Mesenchymal stem cell (in vitro differentiated cells and primary cell): ENCODE data around the gene CKAP5.

Source experiments
- DNase-seq: peaks from one replicate; pipeline ENCODE4 v3.0.0-alpha.2; 2013
- H2AFZ ChIP-seq: one replicate; pipeline ENCODE4 v1.6.1; 2013; ENCODE audit warnings: low read depth, mild to moderate bottlenecking, control low read depth, inconsistent platforms, low read length, moderate library complexity
- H2AK5ac ChIP-seq: 2 replicates; pipeline ENCODE4 v1.6.1; 2013; ENCODE audit warnings: low read length, moderate library complexity, mild to moderate bottlenecking, inconsistent platforms; ENCODE audit not compliant: severe bottlenecking
- H2BK120ac ChIP-seq: one replicate; pipeline ENCODE4 v1.6.1; 2013; ENCODE audit warnings: low read depth, mild to moderate bottlenecking, inconsistent platforms, low read length, moderate library complexity
- H2BK12ac ChIP-seq, 2 experiments: one replicate each; pipeline ENCODE4 v1.6.1; 2013; ENCODE audit warnings: inconsistent platforms in 2 of 2, low read length in 2 of 2, mild to moderate bottlenecking in 2 of 2, moderate library complexity in 2 of 2, control low read depth in 1 of 2
- H2BK15ac ChIP-seq: one replicate; pipeline ENCODE4 v1.6.1; 2013; ENCODE audit warnings: mild to moderate bottlenecking, low read depth, inconsistent platforms; ENCODE audit not compliant: poor library complexity, severe bottlenecking
- H2BK5ac ChIP-seq: 2 replicates; pipeline ENCODE4 v1.6.1; 2013; ENCODE audit warnings: low read depth, mild to moderate bottlenecking, low read length, control low read depth, inconsistent platforms; ENCODE audit not compliant: poor library complexity, severe bottlenecking
- H3K14ac ChIP-seq, 2 experiments: one replicate each; pipeline ENCODE4 v1.6.1; 2013; ENCODE audit warnings: inconsistent platforms in 2 of 2, low read length in 2 of 2, control low read depth in 1 of 2, mild to moderate bottlenecking in 1 of 2, moderate library complexity in 1 of 2
- H3K18ac ChIP-seq, 2 experiments: one replicate each; pipeline ENCODE4 v1.6.1; 2013; ENCODE audit warnings: inconsistent platforms in 2 of 2, low read length in 2 of 2, control low read depth in 1 of 2, low read depth in 1 of 2, mild to moderate bottlenecking in 1 of 2
- H3K23ac ChIP-seq, 2 experiments: one replicate each; pipeline ENCODE4 v1.6.1; 2013; ENCODE audit warnings: inconsistent platforms in 2 of 2, low read length in 2 of 2, mild to moderate bottlenecking in 2 of 2, moderate library complexity in 2 of 2, control low read depth in 1 of 2
- H3K27ac ChIP-seq: 2 replicates; pipeline ENCODE4 v1.5.1; 2013; ENCODE audit warnings: mild to moderate bottlenecking, moderate library complexity, low read length, control low read depth, inconsistent platforms; ENCODE audit not compliant: poor library complexity, severe bottlenecking
- H3K27me3 ChIP-seq, 2 experiments: 2 replicates each; pipeline versions ENCODE4 v1.6.1 to v1.7.0; 2013; ENCODE audit warnings: low read length in 2 of 2, mild to moderate bottlenecking in 2 of 2, moderate library complexity in 2 of 2, control low read depth in 1 of 2, inconsistent platforms in 1 of 2; ENCODE audit not compliant: control insufficient read depth in 1 of 2, insufficient read depth in 1 of 2
- H3K36me3 ChIP-seq, 2 experiments: 2 replicates each; pipeline versions ENCODE4 v1.6.1 to v1.7.0; 2013; ENCODE audit warnings: low read length in 2 of 2, control low read depth in 1 of 2, inconsistent platforms in 1 of 2, low read depth in 1 of 2, mild to moderate bottlenecking in 1 of 2; ENCODE audit not compliant: insufficient read depth in 2 of 2, control insufficient read depth in 1 of 2
- H3K4ac ChIP-seq, 2 experiments: one replicate each; pipeline ENCODE4 v1.6.1; 2013; ENCODE audit warnings: inconsistent platforms in 2 of 2, low read length in 2 of 2, mild to moderate bottlenecking in 2 of 2, moderate library complexity in 2 of 2, control low read depth in 1 of 2, low read depth in 1 of 2
- H3K4me1 ChIP-seq: 2 replicates; pipeline ENCODE4 v1.6.1; 2013; ENCODE audit warnings: low read depth, low read length, control low read depth; ENCODE audit not compliant: control insufficient read depth, insufficient read depth
- H3K4me2 ChIP-seq: 2 replicates; pipeline ENCODE4 v1.6.1; 2013; ENCODE audit warnings: low read length, mild to moderate bottlenecking, inconsistent platforms; ENCODE audit not compliant: poor library complexity, severe bottlenecking
- H3K4me3 ChIP-seq, 2 experiments: 2 replicates each; pipeline versions ENCODE4 v1.5.1 to v1.7.0; 2013; ENCODE audit warnings: low read length in 2 of 2, mild to moderate bottlenecking in 2 of 2, control low read depth in 1 of 2, low read depth in 1 of 2; ENCODE audit not compliant: insufficient read depth in 1 of 2
- H3K79me1 ChIP-seq: replicated peaks from 2 replicates; pipeline ENCODE4 v1.6.1; 2013; ENCODE audit warnings: mild to moderate bottlenecking, control low read depth, low read length, inconsistent platforms; ENCODE audit not compliant: poor library complexity, severe bottlenecking
- H3K9ac ChIP-seq: 2 replicates; pipeline ENCODE4 v1.7.0; 2013; ENCODE audit warnings: mild to moderate bottlenecking, low read length, moderate library complexity
- H3K9me3 ChIP-seq: 2 replicates; pipeline ENCODE4 v1.7.0; 2013; ENCODE audit warnings: mild to moderate bottlenecking, low read length; ENCODE audit not compliant: control insufficient read depth
- H4K8ac ChIP-seq: one replicate; pipeline ENCODE4 v1.6.1; 2013; ENCODE audit warnings: inconsistent platforms, mild to moderate bottlenecking, low read length, moderate library complexity
- H4K91ac ChIP-seq: one replicate; pipeline ENCODE4 v1.6.1; 2013; ENCODE audit warnings: mild to moderate bottlenecking, low read length, inconsistent platforms
- WGBS: methylation state at CpG from one replicate; pipeline ENCODE4 v1.1.7; 2013; ENCODE audit warnings: mixed read lengths; 5-methylcytosine and 5-hydroxymethylcytosine counted together

The CKAP5 gene

GRCh38 chr11:46856605-46857343 lies 10.7 kb upstream of the CKAP5 start:
- no peaks in the 10 kb centered on the region for H3K79me1 ChIP-seq
- H3K9me3 ChIP-seq = no peaks in the 10 kb centered on the region
- no peak overlapping the region for H4K8ac ChIP-seq
- H3K4me3 ChIP-seq = no peak overlapping the region
- peaks cover 16 to 25% of the 10 kb centered on the region in 2 experiments for H3K36me3 ChIP-seq
- H3K4me2 ChIP-seq = no peak overlapping the region
- WGBS = 100% methylated on average over 2 of the region's 5 CpGs
- no peak overlapping the region for H4K91ac ChIP-seq
- no peak overlapping the region for H3K4ac ChIP-seq
- H3K18ac ChIP-seq = no peak overlapping the region
- no peak overlapping the region for H3K23ac ChIP-seq
- DNase-seq = no peak
- no peak overlapping the region for H2BK120ac ChIP-seq
- H3K14ac ChIP-seq = no peak overlapping the region
- H2BK12ac ChIP-seq = no peak overlapping the region
- H2BK5ac ChIP-seq = no peak overlapping the region
- H3K9ac ChIP-seq = no peak overlapping the region
- no peak overlapping the region for H3K27ac ChIP-seq
- H3K4me1 ChIP-seq = no peaks in the 10 kb centered on the region
- H2BK15ac ChIP-seq = no peak overlapping the region
- no peaks in the 10 kb centered on the region for H3K27me3 ChIP-seq
- H2AFZ ChIP-seq = no peak overlapping the region
- no peak overlapping the region for H2AK5ac ChIP-seq

GRCh38 chr11:46855863-46856262 lies 9.8 kb upstream of the CKAP5 start:
- H3K27me3 ChIP-seq = no peaks in the 10 kb centered on the region
- no peak overlapping the region for H4K91ac ChIP-seq
- no peak overlapping the region for H2AK5ac ChIP-seq
- peaks cover 16 to 25% of the 10 kb centered on the region in 2 experiments for H3K36me3 ChIP-seq
- no peak overlapping the region for H2BK120ac ChIP-seq
- H4K8ac ChIP-seq = no peak overlapping the region
- no peak overlapping the region for H3K14ac ChIP-seq
- no peak for DNase-seq
- H3K9ac ChIP-seq = no peak overlapping the region
- no peak overlapping the region for H2AFZ ChIP-seq
- H3K4me3 ChIP-seq = no peak overlapping the region
- H3K9me3 ChIP-seq = no peaks in the 10 kb centered on the region
- no peak overlapping the region for H3K4me2 ChIP-seq
- H3K79me1 ChIP-seq = no peaks in the 10 kb centered on the region
- no peak overlapping the region for H2BK5ac ChIP-seq
- no peak overlapping the region for H3K23ac ChIP-seq
- no peak overlapping the region for H3K4ac ChIP-seq
- H3K4me1 ChIP-seq = no peaks in the 10 kb centered on the region
- WGBS = 98% methylated on average over 2 of the region's 2 CpGs
- no peak overlapping the region for H3K27ac ChIP-seq
- H2BK15ac ChIP-seq = no peak overlapping the region
- H2BK12ac ChIP-seq = no peak overlapping the region
- H3K18ac ChIP-seq = no peak overlapping the region

- H4K91ac ChIP-seq = no peak overlapping the region
- H3K4me1 ChIP-seq = no peaks in the 10 kb centered on the region
- H3K4me3 ChIP-seq = no peak overlapping the region
- H2AK5ac ChIP-seq = no peak overlapping the region
- no peak overlapping the region for H3K27ac ChIP-seq
- no peak overlapping the region for H2BK12ac ChIP-seq
- H3K79me1 ChIP-seq = no peaks in the 10 kb centered on the region
- peaks cover 16 to 25% of the 10 kb centered on the region in 2 experiments for H3K36me3 ChIP-seq
- H3K4me2 ChIP-seq = no peak overlapping the region
- no peak overlapping the region for H3K14ac ChIP-seq
- H3K9me3 ChIP-seq = no peaks in the 10 kb centered on the region
- WGBS = 92% methylated on average over 2 of the region's 3 CpGs
- no peak overlapping the region for H2BK5ac ChIP-seq
- H3K18ac ChIP-seq = no peak overlapping the region
- H3K23ac ChIP-seq = no peak overlapping the region
- H2AFZ ChIP-seq = no peak overlapping the region
- no peak overlapping the region for H2BK15ac ChIP-seq
- H4K8ac ChIP-seq = no peak overlapping the region
- H3K27me3 ChIP-seq = no peaks in the 10 kb centered on the region
- H3K9ac ChIP-seq = no peak overlapping the region
- H3K4ac ChIP-seq = no peak overlapping the region
- DNase-seq = no peak
- H2BK120ac ChIP-seq = no peak overlapping the region
These were observed 9.1 kb upstream of the CKAP5 start for GRCh38 chr11:46855167-46855566.

DNA sequence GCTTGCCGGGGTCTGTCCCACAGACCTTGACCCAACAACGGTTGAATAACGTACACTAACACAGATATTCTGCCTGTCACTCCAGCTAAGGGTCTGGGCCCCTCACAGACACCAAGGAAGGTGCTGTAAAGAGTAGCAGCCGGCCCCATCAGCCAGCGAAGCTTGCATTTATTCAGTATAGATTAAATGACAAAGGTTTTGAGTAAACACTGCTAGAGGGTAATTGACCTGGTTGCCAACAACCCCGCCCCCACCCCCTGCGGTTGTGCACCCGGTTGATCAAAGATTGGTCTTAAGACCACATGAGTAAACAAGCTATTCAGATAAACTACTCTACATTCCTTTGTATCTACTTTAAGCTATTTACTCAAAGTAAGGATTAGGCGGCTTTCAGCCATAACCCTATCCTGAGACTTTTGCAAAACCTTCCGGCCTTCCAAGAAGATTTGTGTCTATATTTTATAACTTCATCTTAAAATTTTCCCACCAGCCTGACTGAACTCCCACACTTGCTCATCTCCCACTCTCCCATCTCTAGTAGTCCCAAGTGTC lies 4.8 kb upstream of the CKAP5 start:
- H2BK5ac ChIP-seq = no peak overlapping the region
- no peak overlapping the region for H4K8ac ChIP-seq
- H3K4me1 ChIP-seq = no peaks in the 10 kb centered on the region
- no peak overlapping the region for H3K18ac ChIP-seq
- 87% methylated on average over 10 of the region's 10 CpGs for WGBS
- peaks cover 0 to 2% of the 10 kb centered on the region in 2 experiments for H3K36me3 ChIP-seq
- no peak overlapping the region for H3K4me2 ChIP-seq
- H3K23ac ChIP-seq = no peak overlapping the region
- H2BK120ac ChIP-seq = no peak overlapping the region
- H3K79me1 ChIP-seq = no peaks in the 10 kb centered on the region
- no peak for DNase-seq
- no peak overlapping the region for H3K27ac ChIP-seq
- no peak overlapping the region for H3K4me3 ChIP-seq
- H2BK15ac ChIP-seq = no peak overlapping the region
- H2AFZ ChIP-seq = no peak overlapping the region
- no peaks in the 10 kb centered on the region for H3K27me3 ChIP-seq
- no peak overlapping the region for H3K9ac ChIP-seq
- no peak overlapping the region for H2BK12ac ChIP-seq
- H3K9me3 ChIP-seq = no peaks in the 10 kb centered on the region
- H2AK5ac ChIP-seq = no peak overlapping the region
- no peak overlapping the region for H3K14ac ChIP-seq
- H3K4ac ChIP-seq = no peak overlapping the region
- H4K91ac ChIP-seq = no peak overlapping the region
